AG08395 (cell line): Measurements from ENCODE around the gene TEX13B.

Experiments
- DNase-seq: peaks from one replicate; pipeline ENCODE4 v3.0.0; 2012; ENCODE audit warnings: mixed read lengths, low spot score

TEX13B gene

DNA sequence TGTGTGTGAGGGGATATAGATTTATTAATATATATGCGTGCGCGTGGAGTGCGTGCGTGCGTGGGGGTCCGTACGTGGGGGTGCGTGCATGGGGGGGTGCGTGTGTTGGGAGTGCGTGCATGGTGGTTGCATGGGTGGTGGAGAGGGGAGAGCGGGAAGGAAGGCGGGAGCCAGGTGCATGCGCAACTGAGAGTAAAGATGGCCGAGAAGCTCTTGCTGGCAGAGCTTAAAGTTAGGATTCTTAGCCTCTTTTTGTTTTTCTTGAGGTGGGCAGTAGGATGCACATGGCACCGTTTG lies 45.8 kb downstream of the TEX13B start:
- DNase-seq: no peak

DNA sequence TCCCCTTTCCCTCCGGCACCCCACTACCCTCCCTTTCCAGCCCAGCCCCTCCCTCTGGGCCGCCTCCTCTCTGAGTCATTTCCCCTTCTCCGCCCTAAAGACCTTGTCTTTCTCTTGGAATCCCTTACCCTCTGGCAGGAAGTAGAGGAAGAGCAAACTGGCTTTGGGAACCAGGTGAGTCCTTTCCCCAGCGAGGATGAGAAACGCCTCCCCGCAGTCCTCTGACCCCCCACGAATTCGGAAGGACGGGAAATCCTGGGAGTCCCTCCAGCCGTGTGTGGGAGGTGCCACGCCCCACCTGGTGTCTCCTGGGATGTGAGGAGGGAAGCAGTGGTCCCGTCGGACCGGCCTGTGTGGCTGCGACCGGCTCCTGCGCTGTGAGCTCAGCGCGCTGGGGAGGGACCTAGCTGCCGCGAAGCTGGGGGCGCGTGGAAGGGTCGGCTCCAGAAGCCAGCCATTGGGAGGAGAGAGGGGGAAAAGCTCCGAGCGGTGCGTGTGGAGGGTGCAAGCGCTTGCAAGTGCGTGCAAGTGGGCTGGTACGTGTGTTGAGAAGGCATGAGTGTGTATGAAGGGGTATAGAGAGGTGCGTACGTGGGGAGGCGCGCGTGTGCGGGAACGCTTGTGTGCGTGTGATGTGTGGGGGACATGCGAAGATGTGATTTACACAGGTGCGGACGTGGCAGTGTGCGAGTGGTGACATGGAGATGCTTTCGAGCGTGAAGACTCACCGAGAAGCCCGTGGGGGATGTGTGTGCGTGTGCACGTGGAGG lies 46.3 kb downstream of the TEX13B start:
- peak; percentile 5 for DNase-seq

DNA sequence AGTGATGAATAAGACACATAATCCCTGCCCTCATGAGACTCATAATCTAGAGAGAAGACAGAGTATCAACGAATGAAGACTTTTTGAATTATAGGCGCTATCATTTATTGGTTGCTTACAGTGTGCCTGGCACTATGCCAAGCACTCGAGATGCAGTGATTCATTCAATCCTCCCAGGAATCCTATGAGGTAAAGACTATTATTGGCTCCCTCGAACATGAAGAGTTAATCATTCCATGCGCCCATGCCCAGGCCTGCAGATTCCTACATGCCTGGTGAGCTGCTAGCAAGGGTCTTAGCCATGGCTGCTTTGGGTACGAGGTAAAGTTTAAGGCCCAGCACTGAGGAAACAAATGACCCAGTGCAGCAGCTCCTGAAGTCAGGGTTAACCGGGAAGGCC lies 47.0 kb downstream of the TEX13B start:
- DNase-seq: peak; percentile 5

DNA sequence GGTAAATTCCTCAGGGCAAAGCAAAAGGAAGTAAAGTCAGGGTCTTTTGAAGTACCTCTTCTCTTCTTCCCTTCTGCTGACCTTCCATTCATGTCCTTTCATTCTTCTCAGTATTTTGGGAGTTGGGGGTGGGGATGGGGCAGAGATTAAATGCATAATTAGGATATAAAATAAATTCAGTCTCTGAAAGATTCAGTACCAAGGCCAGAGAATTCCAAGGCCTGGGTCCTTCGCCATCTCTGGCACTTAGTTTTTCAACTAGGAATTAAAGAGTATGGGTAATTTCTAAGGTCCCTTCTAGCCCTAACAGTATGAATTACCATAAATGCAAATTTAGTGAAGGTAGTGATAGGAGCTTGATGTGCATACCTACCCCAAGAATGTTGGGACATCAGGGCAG lies 47.9 kb downstream of the TEX13B start:
- no peak for DNase-seq
